HG02642 (cell line): Measurements from ENCODE around the gene LPAR5.
A peak's percentile ranks its signal among the peaks of the same experiment; 100 is the strongest.

ENCODE experiments used
- ATAC-seq: cut with Tn5 transposase; IDR thresholded peaks from one replicate; pipeline ENCODE4 v1.9.1; 2021; ENCODE audit warnings: mild to moderate bottlenecking; ENCODE audit not compliant: unreplicated experiment, poor library complexity

Gene LPAR5

GRCh38 chr12:6639151-6639801, 3.5 kb upstream of the LPAR5 start:
- ATAC-seq = no peak

- no peak for ATAC-seq
Measured at GRCh38 chr12:6638305-6638704, 2.5 kb upstream of the LPAR5 start.

GRCh38 chr12:6635375-6635855, 344 bp downstream of the LPAR5 start:
- peak; percentile 44 for ATAC-seq

- ATAC-seq = peak; percentile 47
Measured at GRCh38 chr12:6632026-6632983, 3.5 kb downstream of the LPAR5 start.

- ATAC-seq = no peak
Measured at GRCh38 chr12:6631549-6631961, 4.2 kb downstream of the LPAR5 start.

GRCh38 chr12:6630736-6631135, 5.0 kb downstream of the LPAR5 start:
- ATAC-seq = no peak

GRCh38 chr12:6627616-6628015, 8.1 kb downstream of the LPAR5 start:
- ATAC-seq = no peak

GRCh38 chr12:6626654-6627283, 9.0 kb downstream of the LPAR5 start:
- ATAC-seq = no peak

- ATAC-seq = no peak
Measured at GRCh38 chr12:6620885-6621274, 14.9 kb downstream of the LPAR5 start.

GRCh38 chr12:6620137-6620884, 15.4 kb downstream of the LPAR5 start:
- no peak for ATAC-seq

GRCh38 chr12:6618483-6619225, 17.1 kb downstream of the LPAR5 start:
- no peak for ATAC-seq

- no peak for ATAC-seq
Measured at GRCh38 chr12:6615802-6616201, 20.0 kb downstream of the LPAR5 start.

- no peak for ATAC-seq
Measured at GRCh38 chr12:6614513-6615172, 21.1 kb downstream of the LPAR5 start.

GRCh38 chr12:6613776-6614512, 21.8 kb downstream of the LPAR5 start:
- no peak for ATAC-seq

GRCh38 chr12:6613015-6613775, 22.6 kb downstream of the LPAR5 start:
- no peak for ATAC-seq

- no peak for ATAC-seq
Measured at GRCh38 chr12:6612652-6613014, 23.1 kb downstream of the LPAR5 start.

- no peak for ATAC-seq
Measured at GRCh38 chr12:6612247-6612646, 23.5 kb downstream of the LPAR5 start.
